GM19193 (cell line): ENCODE measurements around the gene LRRC42.

Experiments
- POLR2A ChIP-seq: IDR thresholded peaks from 4 replicates; pipeline ENCODE4 v1.6.1; 2011; ENCODE audit not compliant: insufficient read depth, insufficient read length; ENCODE audit errors: extremely low read depth

Gene LRRC42

DNA sequence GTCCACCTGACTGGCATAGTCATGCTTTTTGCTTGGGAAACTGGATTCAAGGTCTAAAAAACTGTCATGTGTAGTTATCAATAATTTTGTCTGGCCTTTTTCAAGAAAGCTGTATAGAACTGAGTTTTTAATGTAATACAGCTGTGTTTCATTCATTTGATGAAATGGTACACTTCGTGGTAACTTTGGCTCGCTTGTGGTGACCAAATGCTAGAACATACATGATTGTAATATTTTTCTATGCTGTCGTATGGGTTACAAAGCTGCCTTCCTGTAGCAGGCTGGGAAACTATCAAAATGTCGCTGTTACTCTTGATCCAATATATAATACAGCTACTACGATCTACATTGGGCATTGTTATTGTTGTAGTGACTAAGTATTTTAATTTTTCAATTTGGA is 2.1 kb downstream of the LRRC42 start:
- no peak for TF ChIP-seq POLR2A

DNA sequence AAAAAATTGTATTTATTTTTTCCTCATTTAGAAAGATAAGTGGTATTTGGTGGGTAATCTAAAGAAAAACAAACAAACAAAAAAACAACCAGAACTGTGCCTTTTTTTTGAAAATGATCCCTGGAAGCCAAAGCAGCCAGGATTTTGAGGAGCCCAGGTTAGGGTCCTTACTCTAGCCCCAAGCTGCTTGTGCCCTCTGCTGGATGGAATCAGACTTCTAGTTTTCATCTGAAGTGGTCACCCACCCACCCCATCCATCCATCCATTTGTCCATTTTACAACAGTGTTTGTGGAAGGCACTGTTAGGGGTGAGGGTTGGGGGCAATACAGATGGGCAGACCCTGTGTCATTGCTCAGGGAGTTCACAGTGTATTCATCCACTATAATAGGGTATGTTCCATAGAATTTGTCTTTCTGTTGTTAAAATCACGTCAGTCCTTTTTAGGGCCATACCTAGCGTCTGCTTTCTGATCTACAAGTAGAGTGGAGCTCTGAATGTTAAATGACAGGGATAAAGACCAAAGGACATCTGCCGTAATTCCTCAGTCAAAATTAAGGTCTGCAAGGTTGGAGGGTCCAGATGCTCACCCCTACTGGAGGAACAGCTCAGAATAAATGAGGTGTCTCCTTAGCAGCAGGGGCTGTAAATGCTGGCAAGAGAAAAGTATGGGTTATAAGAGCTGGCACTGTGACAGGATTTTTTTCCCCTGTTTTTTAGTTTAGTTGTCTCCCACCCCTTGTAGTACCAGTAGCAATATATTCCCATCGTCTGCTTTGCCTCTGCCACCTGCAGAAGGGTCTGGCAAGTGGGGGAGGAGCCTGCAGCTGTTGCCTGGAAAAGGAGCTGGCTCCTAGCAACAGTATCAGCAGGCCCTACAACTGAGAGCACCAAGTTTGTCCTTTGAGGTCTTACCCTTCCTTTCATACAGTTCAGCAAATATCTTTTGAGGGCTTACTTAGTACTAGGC is 3.2 kb downstream of the LRRC42 start:
- TF ChIP-seq POLR2A = no peak

DNA sequence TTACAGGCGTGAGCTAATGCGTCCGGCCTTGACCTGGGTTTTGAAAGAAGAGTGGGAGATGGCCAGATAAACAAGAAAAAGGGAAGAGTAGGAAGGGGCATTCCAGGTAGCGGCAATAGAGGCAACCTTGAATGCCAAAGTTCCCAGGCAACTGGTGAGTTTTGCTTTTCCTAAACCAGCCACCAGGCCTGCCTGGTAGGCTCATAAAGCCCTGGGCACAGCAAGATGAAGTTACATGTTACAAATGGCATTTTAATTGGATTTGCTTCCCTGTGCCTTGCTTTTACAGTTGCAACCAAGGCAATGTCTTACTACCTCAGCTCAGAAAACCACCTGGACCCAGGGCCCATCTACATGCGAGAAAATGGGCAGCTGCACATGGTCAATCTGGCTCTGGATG is 5.5 kb downstream of the LRRC42 start:
- no peak for TF ChIP-seq POLR2A

DNA sequence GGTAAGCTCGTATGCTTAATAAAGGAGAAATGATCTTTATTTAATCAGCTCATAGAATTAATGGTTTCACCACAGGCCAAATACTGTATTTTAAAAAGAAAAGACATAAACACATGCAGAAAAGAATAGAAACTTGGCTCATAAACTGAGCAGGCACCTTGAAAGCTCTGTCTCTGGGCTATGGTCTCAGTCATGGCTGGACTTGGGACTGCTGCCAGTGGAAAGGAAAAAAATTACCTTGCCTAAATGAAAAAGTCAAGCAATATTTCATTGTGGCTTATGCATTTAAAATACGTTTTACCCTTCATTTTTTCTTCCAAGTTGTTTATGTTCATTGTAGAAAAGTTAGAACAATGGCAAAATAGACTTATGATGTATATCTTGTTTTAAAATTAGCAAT is 8.0 kb downstream of the LRRC42 start:
- no peak for TF ChIP-seq POLR2A

DNA sequence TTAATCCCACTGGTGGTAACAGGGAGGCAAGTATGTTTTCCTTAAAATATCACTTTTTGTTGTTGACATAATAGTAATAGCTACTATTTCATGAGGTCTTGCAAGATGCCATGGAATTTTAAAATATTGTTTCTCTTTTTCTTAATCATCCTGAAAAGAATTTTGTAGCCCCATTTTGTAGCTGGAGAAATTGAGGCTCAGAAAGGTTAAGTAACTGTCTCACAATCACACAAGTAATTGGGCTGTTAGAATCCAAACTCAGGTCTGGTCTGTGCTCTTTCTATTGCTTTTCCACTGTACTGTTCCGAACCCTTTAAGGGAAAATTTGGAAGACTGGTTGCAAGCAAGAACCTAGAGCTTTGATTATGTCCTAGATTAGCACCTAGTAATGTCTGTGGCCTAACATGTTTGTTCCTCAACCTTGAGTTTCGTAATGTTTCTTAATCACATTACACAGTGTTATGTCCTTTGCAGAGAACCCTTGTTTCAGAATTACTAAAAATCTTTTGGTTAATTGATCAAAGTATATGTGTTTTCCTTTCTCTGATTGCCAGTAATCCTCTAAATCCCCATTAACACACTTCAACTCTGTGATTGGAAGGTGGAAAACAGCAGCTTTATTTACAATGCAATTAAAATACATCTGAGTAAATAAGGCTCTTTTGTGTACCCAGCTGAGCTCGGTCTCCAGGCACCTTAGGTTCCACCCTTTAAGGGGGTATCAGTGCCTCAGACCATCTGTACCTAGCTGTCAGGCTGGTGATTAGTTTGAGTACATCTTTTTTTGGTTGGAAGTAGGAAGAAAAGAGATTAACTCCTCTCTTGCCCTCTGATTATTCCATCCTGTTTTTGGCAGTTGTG is 10.4 kb downstream of the LRRC42 start:
- TF ChIP-seq POLR2A = no peak

DNA sequence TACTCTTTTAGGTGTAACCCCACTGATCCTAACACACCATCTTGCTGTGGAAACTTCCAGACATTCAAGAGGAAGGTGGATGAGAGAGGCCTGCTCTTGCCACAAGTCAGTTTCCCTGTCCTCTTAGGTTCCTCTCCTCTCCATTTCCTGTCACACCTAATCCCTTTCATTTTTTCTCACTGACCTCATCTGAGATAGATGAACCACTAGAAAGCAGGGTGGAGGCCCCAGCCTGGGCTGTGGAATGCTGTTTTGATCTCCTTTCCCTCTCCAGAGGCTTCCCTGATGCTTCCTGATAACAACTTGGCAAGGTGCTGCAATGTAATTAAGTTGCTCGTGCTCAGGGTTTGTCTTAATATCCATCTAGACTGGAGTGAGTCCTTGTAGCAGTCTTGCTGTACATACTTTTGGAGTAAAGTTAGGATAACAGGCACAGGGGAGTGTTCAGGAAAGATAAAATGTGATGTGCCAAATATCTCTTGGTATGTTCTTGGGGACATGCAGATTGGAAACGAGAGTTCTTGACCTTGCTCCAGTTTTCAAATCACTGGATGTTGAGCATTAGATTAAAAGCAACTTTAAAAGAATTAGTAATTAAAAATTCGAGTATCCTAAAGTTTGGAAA is 11.2 kb downstream of the LRRC42 start:
- no peak for TF ChIP-seq POLR2A

DNA sequence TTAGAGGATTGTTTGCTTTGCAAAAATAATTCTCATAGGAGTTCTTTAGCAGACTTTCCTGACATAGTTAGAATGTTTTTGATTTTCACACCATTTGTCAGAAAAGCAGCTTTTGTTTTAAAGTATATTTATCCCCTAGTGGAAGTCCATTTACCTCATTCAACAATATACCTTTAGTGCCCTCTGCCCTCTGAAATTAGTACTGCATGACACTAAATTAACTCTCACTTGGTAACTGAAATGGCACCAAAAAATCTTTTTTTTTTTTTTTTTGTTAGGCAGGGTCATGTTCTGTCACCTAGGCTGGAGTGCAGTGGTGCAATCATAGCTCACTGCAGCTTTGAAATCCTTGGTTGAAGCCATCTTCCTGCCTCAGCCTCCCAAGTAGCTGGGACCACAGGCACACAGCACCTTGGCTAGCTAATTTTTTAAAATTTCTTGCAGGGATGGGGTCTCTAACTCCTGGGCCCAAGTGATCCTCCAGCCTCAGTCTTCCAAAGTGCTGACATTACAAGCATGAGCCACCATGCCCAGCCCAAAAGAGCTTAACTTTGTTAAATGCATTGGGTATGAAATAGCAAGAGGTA is 13.6 kb downstream of the LRRC42 start:
- TF ChIP-seq POLR2A = no peak

DNA sequence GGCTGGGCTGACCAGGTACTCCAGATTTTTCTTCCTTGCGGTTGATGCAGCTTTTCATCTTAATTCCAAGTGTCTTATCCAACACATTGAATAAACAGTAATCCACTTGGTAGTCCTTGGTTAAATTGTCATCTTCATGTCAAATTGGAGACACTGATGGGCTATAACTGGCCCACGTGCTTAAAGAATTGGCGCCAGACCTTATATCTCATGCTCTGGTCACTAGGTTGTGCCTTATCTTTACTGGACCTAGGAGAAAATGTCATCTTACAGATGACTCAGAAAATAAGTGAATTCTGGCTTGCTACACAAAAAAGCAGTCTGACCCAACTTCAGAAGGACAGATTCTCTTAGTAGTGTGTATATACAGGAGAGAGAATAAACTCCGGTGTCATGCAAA is 16.2 kb downstream of the LRRC42 start:
- TF ChIP-seq POLR2A = no peak

DNA sequence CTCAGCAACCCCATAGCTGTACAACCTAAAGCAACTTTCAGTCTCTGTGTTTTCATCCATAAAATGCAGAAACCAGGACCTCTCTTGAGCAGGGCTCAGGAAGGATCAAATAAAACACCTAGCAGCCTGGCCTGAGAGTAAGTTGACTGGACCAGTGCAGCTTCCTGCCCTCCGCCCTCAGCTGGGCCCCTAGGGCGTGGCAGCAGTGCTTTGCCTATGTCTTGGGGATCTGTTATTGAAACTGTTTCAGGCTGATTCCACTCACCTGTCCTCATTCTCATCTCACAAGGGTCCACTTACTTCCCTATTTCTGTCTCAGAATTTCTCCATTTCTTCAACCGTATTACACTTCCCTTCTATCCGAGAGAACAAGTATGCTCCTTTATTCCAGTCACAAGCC is 17.3 kb downstream of the LRRC42 start:
- TF ChIP-seq POLR2A = no peak

DNA sequence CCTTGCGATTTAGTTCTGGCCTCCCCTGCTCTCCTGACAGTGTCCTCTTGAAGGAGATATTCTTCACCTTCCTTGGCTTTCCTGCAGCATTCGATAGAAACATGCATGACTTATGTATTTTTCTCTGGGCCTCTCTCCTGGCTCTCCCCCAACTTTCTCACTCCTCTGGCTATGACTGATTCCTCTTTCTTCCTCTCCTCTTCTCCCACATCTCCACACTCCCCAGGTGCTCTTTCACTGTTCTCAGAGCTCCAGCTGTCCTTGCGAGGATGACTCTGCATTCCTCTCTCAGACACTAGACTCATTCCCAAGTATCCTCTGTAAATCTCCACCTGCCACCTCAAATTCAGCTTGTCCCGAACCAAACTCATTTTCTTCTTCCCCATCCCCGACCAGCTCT is 18.0 kb downstream of the LRRC42 start:
- TF ChIP-seq POLR2A = no peak

DNA sequence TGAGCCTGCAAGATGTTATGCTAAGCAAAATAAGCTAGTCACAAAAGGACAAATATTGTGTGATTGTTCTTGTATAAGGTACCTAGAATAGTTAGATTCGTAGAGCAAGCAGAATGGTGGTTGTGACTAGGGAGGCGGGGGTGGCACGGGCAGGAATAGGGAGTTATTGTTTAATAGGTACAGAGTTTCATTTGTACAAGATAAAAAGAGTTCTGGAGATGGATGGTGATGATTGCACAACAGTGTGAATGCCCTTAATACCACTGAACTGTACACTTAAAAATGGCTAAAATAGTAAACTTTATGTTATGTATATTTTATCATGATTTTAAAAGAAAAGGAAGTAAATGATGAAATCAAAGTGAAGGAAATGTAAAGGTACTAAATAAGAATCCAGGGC is 20.6 kb downstream of the LRRC42 start:
- no peak for TF ChIP-seq POLR2A

DNA sequence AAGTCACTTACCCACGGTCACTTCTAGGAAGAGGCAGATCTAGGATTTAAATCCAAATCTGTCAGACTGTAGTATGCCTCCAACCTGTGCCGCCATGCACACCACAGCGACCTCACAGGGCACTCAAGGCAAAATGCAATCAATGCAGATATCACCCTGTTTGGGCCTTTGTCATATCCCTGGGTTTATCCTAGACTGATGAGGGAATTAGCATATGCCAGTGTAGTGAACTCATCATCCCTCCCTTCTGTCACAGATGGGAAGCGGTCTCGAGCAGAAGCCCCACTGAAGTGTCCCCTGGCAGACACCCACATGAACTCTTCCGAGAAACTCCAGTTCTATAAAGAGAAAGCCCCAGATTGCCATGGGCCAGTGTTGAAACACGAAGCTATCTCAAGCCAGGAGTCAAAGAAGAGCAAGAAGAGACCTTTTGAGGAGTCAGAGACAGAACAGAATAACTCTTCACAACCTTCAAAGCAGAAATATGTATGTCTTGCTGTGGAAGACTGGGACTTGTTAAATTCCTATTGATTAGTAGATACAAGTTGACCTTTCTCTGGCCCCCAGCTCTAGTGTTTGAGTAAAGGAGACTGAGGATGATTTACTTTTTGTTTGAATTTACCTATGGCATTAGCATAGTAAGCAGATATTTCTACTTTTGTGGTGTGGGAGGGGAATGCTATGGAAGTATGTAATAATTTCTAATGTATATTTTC is 21.4 kb downstream of the LRRC42 start:
- TF ChIP-seq POLR2A = no peak

DNA sequence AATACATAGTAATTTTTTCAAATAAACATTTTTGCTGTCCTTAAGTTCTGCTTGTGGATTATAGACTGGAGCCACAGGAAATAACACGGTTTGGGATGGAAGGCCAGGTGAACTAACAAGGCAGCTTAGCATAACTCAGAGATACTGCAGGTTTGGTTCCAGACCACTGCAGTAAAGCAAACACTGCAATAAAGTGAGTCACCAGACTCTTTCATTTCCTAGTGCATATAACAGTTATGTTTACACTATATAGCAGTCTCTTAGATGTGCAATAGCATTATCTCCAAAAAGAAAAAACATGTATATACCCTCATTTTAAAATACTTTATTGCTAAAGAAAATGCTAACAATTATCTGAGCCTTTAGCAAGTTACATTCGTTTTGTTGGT is 22.0 kb downstream of the LRRC42 start:
- no peak for TF ChIP-seq POLR2A

DNA sequence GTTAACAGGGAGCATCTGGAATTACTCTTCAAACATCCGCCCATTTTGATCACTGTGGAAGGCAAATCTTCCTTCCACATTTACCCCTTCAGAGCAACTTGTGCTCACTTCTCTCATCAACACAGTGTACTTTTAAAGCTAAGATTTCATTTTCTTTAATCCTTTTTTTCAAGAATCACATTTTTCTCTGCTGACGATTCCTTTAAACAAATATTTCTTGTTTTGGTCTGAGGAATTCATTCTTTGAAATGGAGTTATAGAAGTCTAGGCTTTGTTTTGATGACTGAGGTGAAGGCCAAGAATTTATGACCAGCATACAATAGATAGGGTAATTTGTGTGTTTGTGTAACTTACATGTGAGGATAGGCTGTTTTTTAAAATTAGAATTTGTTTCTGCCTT is 25.6 kb downstream of the LRRC42 start:
- no peak for TF ChIP-seq POLR2A
